Posterior cingulate gyrus (tissue), 11 donors: Measurements from ENCODE around the gene CACNG1.

Experiments
- DNase-seq, 10 donors: peaks; one replicate each; pipeline versions ENCODE4 v3.0.0 to v3.0.0-alpha.2; 2020 to 2021; ENCODE audit warnings: mixed read lengths in 3 of 10
- intact Hi-C: fragments of 100-400 bp; cut with DNase I; formaldehyde crosslinking; loops from one replicate; pipeline ENCODE4 v1.15.1; 2023

CACNG1 gene

GRCh38 chr17:67044016-67044772 is at the start of gene CACNG1:
Gene CACNG1, plus strand, starts transcription at chr17:67044554. Its CDS starts 107 bp downstream, at chr17:67044661.
- DNase-seq: peak in 2 of 10 donors; percentile 81 to 83
- intact Hi-C loops: no loop called here

GRCh38 chr17:66994930-66995535 is 49.3 kb upstream of the CACNG1 start:
- intact Hi-C loops: no loop called here
- DNase-seq: no peak

- no peak for DNase-seq
- intact Hi-C loops: no loop called here
Observed at GRCh38 chr17:66995944-66996343, 48.4 kb upstream of the CACNG1 start.

DNA sequence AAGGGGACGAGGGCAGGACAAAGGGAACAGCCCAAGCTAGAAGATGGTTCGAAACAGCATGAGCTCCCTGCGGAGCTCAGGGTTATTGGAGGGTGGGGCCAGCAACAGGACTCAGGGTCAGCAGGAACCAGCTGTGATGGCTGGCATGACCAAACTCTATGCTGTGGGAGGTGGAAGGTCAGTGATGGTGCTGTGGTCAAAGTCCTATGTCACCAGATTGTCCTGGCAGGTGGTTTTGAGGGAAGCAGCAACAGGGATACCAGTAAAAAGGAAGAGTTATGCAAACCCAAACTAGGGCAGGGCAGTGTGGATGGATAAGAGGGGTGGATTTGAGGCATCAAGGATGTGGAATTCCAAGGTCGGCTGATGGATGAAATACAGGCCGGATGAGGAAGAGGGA is 47.4 kb upstream of the CACNG1 start:
- DNase-seq: no peak
- intact Hi-C loops: no loop called here

DNA sequence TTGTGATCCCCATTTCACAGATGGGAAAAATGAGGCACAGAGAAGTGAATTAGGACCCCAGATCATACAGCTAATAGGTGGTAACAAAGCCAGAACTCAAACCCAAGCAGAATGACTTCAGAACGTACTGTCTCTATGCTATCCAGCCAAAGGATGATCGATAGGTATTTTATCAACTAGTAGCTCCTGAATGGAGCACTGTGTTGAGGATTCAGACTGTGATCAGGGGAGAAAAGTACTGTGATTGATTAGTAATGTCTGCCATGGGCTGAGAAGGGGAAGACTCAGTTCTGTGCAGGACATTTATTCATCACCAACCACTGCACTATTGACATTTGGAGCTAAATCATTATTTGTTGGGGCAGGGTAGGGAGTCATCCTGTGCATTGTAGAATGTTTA is 41.1 kb upstream of the CACNG1 start:
- DNase-seq: no peak
- intact Hi-C loops: no loop called here

DNA sequence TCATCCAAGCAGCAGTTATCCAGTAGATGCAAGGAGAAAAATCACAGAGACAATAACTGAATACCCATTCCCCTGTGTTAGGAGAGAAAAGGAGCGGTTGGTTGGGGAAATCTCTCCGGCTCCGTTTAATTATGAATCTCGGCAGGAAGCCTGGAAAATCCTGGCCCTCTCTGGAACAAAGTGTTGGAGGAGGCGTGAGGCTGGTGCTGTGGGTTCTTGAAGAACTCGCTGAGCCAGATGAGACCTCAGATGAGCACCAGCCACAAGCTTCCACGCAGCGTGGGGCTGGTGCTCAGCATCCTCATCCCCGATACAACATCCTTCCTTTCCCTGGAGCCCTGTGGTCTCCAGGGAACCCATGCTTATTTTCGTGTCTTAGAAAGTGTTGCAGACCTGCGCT is 40.2 kb upstream of the CACNG1 start:
- peak in 7 of 10 donors; percentile 29 to 89 (median 46) for DNase-seq

DNA sequence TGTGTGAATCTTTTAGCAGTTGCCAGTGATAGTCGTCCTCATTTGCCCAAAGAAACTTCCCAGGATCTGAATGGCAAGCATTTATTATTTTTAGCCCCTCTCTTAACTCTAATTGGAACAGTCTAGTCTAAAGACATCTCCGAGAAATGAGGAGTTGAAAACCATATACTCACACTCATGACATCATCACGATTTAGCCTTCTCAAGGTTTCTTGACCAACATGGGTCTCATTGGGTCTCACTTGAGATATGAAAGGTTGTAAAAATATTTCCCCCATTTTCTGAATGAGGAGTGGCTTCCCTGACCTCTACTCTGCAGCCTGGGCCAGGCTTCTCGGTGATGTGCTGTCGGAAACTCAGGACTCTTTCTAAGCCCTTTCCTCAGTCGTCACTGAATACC is 37.1 kb upstream of the CACNG1 start:
- intact Hi-C loops: no loop called here
- no peak for DNase-seq

More for the DNA sequence above, 40.2 kb upstream of the CACNG1 start:
- intact Hi-C loops: no loop called here

GRCh38 chr17:67008101-67008500 is 36.3 kb upstream of the CACNG1 start:
- intact Hi-C loops: no loop called here
- DNase-seq: no peak

DNA sequence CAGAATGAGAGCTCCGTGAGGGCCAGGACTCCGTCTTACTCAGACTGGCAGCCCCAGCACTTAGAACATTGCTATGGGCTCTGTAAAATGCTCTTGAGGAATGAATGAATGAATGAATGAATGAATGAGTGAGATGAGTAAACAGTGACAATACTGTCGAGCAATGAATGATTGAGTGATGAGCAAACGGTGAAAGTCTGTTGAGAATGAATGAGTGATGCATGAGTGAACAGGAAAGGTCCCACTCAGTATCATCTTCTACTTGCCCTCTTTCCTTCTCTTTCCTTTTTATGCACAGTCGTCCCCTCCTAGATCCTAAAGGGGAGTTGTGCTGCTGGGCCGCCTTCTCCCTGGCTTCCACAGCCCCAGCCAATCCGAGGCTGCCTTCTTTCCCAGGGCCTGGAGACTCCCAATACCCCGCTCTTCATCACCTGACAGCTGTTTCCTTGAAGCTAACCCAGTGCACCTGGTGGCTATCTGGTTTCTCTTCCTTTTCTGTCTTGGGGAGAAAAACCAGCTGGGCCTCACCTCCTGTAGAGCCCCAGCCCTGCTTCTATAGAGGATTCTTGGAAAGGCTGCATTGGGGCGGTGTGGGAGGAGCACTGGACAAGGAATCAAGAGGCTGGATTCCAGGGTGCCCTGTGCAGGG is 32.7 kb upstream of the CACNG1 start:
- intact Hi-C loops: no loop called here
- no peak for DNase-seq

- intact Hi-C loops: no loop called here
- DNase-seq: peak in 1 of 10 donors; percentile 0
Observed at GRCh38 chr17:67013891-67014290, 30.5 kb upstream of the CACNG1 start.

DNA sequence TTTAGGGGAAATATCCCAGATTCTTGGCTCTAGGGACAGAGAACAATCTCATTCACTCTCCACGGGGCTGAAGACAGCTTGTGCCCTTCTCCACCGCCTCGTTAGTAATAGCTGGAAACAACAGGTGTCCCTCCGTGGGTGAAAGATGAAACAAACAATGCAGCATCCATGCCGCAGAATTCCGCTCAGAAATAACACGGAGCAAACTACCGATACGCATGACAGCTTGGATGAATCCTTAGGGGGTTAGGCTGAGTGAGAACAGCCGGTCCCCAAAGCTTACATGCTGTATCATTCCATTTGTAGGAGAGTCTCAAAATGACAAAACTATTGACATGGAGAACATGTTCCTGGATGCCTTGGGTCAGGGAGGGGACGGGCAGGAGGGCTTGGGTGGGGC is 29.4 kb upstream of the CACNG1 start:
- no peak for DNase-seq
- intact Hi-C loops: no loop called here

GRCh38 chr17:67016039-67016762 is 28.2 kb upstream of the CACNG1 start:
- no peak for DNase-seq
- intact Hi-C loops: no loop called here

GRCh38 chr17:67017910-67018309 is 26.4 kb upstream of the CACNG1 start:
- intact Hi-C loops: no loop called here

GRCh38 chr17:67018471-67019434 is 25.6 kb upstream of the CACNG1 start:
- DNase-seq: no peak
- intact Hi-C loops: no loop called here

More at GRCh38 chr17:67017910-67018309, 26.4 kb upstream of the CACNG1 start:
- DNase-seq: no peak

DNA sequence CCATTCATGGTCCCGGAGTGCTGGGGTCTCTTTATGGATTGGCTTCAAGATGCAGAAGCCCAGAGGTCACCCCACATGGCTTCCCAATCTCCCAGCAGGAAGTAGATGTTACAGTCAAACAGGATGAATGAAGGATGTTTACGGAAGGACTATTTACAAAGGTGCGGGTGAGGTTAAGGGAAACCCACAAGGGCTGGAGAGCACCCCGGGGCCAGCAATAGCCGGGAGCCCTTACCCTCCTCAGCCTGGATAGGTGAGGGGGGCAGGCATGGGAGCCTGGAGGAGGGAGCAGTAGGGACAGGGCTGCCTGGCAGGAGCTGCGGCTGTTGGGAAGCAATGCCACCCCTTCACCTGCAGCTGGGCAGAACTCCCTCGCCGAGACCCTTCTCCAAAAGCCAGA is 24.5 kb upstream of the CACNG1 start:
- DNase-seq: no peak
- intact Hi-C loops: no loop called here

DNA sequence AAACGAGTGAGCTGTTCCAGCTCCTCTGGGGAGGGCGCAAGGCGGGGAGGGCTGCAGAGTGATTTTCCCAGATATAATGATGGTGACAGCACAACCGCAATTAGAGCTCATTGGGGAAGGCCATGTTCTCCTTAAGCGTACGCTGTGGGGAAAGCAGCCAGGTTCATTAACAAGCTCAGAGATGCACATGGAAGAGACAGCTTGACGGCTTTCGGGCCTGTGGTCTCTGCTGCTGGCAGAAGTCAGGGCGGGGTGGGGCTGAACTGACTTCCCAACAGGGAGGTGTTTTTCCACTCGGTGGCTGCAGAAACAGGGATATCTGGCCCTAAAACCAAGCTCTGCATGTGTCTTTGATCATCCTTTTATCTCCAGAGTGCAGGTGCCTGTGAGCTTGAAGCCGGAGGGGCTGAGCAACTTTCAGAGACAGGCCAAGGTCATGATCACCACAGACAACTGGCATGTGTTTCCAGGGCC is 24.0 kb upstream of the CACNG1 start:
- intact Hi-C loops: no loop called here
- peak in 4 of 10 donors; percentile 16 to 87 (median 38) for DNase-seq

DNA sequence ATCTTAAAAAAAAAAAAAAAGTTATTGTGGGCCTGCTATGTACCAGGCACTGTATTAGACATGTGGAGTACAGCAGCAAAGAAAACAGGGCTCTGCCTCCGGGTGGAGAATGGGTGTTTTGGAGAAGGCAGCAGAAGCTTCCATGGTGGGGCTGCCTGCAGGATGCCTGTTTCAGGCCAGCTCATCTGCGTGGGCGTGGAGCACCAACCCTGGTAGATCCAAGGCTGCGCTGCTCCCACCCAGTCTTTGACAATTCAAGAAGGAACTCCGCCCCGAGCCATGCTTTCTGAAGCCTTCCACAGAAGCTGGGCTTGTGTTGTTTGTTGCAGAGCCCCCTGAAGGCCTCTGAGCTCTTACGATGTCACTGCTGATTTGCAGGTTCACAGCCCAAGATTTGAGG is 23.2 kb upstream of the CACNG1 start:
- intact Hi-C loops: no loop called here
- no peak for DNase-seq

DNA sequence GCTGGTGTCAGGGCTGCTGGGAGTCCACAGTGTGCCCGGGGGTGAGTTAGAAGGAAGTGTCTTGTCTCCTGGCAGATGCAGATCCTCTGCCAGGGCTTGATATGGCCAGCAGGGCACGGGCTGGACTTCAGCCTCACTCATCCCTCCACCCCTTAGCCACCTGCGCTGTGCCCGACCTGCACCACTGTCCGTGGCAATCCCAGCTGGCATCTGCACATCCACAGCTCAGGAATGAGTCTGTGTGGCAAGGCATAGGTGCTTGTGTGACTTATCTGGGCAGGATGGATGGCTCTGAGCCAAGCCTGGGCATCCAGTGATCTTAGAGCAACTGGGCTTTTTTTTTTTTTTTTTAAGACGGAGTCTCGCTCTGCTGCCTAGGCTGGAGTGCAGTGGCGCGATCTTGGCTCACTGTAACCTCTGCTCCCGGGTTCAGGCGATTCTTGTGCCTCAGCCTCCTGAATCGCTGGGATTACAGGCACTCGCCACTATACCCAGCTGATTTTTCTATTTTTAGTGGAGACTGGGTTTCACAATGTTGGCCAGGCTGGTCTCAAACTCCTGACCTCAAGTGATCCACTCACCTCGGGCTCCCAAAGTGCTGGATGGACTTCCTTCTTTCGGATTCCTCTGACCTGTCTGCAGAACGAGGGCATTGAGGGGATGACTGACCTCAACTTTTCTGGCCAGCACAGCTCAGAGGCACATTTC is 22.5 kb upstream of the CACNG1 start:
- intact Hi-C loops: no loop called here
- peak in 1 of 10 donors; percentile 55 for DNase-seq

- DNase-seq: peak in 1 of 10 donors; percentile 75
- intact Hi-C loops: no loop called here
Observed at GRCh38 chr17:67022451-67022810, 21.9 kb upstream of the CACNG1 start.
